ENCODE results near the gene VPS51. TPM values are rescaled to one million over a fixed set of nuclear protein-coding genes. Genes with fewer than 3 reads are reported as not detected.
"Not testable (repeated sequence)": the region's sequence is repeated elsewhere in the genome, so short reads cannot be mapped to it uniquely, and the experiment has no call there.

VPS51 gene
- total RNA-seq, 1 experiment from 2014 or later = 77.0 TPM

DNA sequence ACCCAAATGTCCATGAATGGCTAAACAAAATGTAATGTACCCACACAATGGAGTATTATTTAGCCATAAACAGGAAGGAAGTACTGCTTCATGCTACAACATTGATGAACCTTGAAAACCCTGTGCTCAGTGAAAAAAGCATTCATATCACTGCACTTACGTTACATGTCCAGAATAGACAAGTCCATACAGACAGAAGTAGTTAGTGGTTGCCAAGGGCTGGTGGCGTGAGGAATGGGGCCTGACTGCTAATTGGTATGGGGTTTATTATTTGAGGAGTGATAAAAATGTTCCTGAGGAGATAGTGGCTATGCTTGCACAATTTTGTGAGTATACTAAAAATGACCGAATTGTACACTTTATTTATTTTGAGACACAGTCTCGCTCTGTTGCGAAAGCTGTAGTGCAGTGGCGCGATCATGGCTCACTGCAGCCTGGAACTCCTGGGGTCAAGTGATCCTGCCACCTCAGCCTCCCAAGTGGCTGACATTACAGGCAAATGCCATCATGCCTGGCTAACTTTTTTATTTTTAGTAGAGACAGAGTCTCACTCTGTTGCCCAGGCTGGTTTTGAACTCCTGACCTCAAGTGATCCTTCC lies 46.0 kb downstream of the VPS51 start:
- POLR2A ChIA-PET = no interaction called here
- DNase-seq (ENCODE audit: unreplicated experiment) = no peak
- no peaks in the 10 kb centered on the region for H3K27me3 Mint-ChIP-seq (ENCODE audit: insufficient read depth, unreplicated experiment)
- CTCF ChIA-PET = no interaction called here
- TF ChIP-seq, protein P1, sequence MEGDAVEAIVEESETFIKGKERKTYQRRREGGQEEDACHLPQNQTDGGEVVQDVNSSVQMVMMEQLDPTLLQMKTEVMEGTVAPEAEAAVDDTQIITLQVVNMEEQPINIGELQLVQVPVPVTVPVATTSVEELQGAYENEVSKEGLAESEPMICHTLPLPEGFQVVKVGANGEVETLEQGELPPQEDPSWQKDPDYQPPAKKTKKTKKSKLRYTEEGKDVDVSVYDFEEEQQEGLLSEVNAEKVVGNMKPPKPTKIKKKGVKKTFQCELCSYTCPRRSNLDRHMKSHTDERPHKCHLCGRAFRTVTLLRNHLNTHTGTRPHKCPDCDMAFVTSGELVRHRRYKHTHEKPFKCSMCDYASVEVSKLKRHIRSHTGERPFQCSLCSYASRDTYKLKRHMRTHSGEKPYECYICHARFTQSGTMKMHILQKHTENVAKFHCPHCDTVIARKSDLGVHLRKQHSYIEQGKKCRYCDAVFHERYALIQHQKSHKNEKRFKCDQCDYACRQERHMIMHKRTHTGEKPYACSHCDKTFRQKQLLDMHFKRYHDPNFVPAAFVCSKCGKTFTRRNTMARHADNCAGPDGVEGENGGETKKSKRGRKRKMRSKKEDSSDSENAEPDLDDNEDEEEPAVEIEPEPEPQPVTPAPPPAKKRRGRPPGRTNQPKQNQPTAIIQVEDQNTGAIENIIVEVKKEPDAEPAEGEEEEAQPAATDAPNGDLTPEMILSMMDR (IDR thresholded peaks at IDR 0.05; ENCODE audit: unreplicated experiment) = no peak
- no TSS peak for BruUV-seq (replicated peaks)
- H3K27ac Mint-ChIP-seq (ENCODE audit: low read depth, unreplicated experiment) = no peak overlapping the region
- no peak overlapping the region for H3K4me3 Mint-ChIP-seq (ENCODE audit: unreplicated experiment)
- peaks cover 6% of the 10 kb centered on the region for H3K4me1 Mint-ChIP-seq (ENCODE audit: insufficient read depth, unreplicated experiment)
- H3K36me3 Mint-ChIP-seq (ENCODE audit: insufficient read depth, unreplicated experiment) = no peaks in the 10 kb centered on the region
- intact Hi-C loops (cut with micrococcal nuclease) = no loop called here
- H3K9me3 Mint-ChIP-seq (ENCODE audit: unreplicated experiment) = no peaks in the 10 kb centered on the region

DNA sequence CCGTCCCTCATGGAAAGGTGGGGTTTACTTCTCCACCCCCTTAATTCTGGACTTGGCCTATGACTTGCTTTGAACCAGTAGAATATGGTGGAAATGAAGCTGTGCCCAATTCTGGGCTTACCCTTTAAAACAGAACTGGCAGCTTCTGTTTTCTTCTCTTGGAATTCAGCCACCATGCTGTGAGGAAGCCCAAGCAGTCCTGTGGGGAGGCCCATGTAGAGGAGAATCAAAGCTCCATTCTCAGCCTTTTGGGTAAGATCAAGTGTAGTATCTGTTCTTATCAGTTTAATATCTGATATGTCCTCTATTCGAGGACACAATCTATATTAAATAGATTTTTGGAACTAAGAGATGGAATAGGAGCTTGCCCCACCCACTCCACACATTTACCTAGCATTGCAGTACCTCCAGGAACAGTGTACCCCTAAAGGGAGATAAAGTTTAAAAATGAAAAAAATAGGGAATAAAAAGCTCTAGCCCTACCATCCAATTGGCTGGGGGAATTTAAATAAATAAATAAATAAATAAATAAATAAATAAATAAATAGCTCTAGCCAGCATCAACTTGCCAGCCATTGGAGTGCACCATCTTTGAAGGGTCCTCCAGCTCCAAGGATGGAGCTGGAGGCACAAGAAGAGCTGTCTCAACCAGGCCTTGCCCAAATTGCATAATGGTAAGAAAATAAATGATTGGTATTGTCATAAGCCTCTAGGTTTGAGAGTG lies 51.5 kb downstream of the VPS51 start:
- Mint-ChIP-seq H3K36me3 (ENCODE audit: insufficient read depth, unreplicated experiment) (no peaks in the 10 kb centered on the region), H3K9me3 (ENCODE audit: unreplicated experiment) (no peaks in the 10 kb centered on the region), H3K27me3 (ENCODE audit: insufficient read depth, unreplicated experiment) (no peaks in the 10 kb centered on the region), H3K4me3 (ENCODE audit: unreplicated experiment) (no peak overlapping the region), H3K4me1 (ENCODE audit: insufficient read depth, unreplicated experiment) (peaks cover 22% of the 10 kb centered on the region), H3K27ac (ENCODE audit: low read depth, unreplicated experiment) (no peak overlapping the region)
- BruUV-seq (replicated peaks) = no TSS peak
- ChIA-PET CTCF (interaction anchor here (0.6 kb wide), 1 partner anchor 32 kb away, joined by 3 read pairs; no protein-coding TSS in a partner anchor), POLR2A (interaction anchor here (1.1 to 7.0 kb wide), 2 partner anchors 12 to 107 kb away, joined by 3 to 56 read pairs; partner anchors contain the start of genes SAC3D1 and SYVN1)
- DNase-seq (ENCODE audit: unreplicated experiment) = no peak
- intact Hi-C loops (cut with micrococcal nuclease) = no loop called here
- TF ChIP-seq, protein P1 (IDR thresholded peaks at IDR 0.05; ENCODE audit: unreplicated experiment) = no peak

DNA sequence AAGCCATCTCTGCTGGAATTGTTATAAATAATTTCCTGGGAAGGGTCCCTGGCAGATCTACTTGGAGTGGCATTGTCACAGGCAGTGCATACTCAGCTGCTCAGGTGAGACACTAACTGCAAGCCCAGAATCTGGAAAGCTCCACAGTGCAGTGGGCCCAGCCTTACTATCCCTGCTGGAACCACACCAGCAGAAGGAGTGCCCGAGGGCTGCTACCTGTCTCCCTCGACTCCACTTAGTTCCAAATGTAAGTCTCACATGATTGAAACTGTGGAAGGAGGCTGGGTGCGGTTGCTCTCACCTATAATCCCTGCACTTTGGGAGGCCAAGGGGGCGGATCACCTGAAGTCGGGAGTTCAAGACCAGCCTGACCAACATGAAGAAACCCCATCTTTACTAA lies 52.6 kb downstream of the VPS51 start:
- TF ChIP-seq, protein P1 (IDR thresholded peaks at IDR 0.05; ENCODE audit: unreplicated experiment) = no peak
- intact Hi-C loops (cut with micrococcal nuclease) = no loop called here
- BruUV-seq (replicated peaks) = no TSS peak
- POLR2A ChIA-PET = interaction anchor here (1.1 to 7.0 kb wide), 2 partner anchors 13 to 33 kb away, joined by 3 to 56 read pairs; partner anchors contain the start of genes CAPN1 and SYVN1
- Mint-ChIP-seq H3K27me3 (ENCODE audit: insufficient read depth, unreplicated experiment) (no peaks in the 10 kb centered on the region), H3K4me3 (ENCODE audit: unreplicated experiment) (no peak overlapping the region), H3K4me1 (ENCODE audit: insufficient read depth, unreplicated experiment) (peaks cover 22% of the 10 kb centered on the region), H3K9me3 (ENCODE audit: unreplicated experiment) (no peaks in the 10 kb centered on the region), H3K27ac (ENCODE audit: low read depth, unreplicated experiment) (no peak overlapping the region), H3K36me3 (ENCODE audit: insufficient read depth, unreplicated experiment) (no peaks in the 10 kb centered on the region)
- no peak for DNase-seq (ENCODE audit: unreplicated experiment)
- CTCF ChIA-PET = interaction anchor here (0.6 to 1.6 kb wide), 2 partner anchors 13 to 601 kb away, joined by 3 to 4 read pairs; no protein-coding TSS in a partner anchor

DNA sequence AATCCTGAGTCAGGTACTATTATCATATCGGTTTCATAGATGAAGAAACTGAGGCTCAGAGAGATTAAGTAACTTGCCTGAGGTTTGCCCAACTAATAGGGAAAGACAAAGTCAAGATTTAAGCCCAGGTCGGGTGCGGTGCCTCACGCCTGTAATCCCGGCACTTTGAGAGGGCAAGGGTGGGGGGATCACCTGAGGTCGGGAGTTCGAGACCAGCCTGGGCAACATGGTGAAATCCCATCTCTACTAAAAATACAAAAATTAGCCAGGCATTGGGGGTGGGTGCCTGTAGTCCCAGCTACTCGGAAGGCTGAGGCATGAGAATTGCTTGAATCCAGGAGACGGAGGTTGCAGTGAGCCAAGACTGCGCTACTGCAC lies 54.1 kb downstream of the VPS51 start:
- H3K36me3 Mint-ChIP-seq (ENCODE audit: insufficient read depth, unreplicated experiment); H3K9me3 Mint-ChIP-seq (ENCODE audit: unreplicated experiment); H3K27me3 Mint-ChIP-seq (ENCODE audit: insufficient read depth, unreplicated experiment); DNase-seq (ENCODE audit: unreplicated experiment); BruUV-seq (replicated peaks); intact Hi-C loops (cut with micrococcal nuclease): not testable (repeated sequence)
- H3K27ac Mint-ChIP-seq (ENCODE audit: low read depth, unreplicated experiment) = peak overlapping the region; percentile 78
- peaks cover 22% of the 10 kb centered on the region for H3K4me1 Mint-ChIP-seq (ENCODE audit: insufficient read depth, unreplicated experiment)
- POLR2A ChIA-PET = interaction anchor here (7.0 kb wide), 1 partner anchor 15 kb away, joined by 56 read pairs; the partner anchor contains the start of gene SYVN1
- CTCF ChIA-PET = interaction anchor here (0.5 kb wide), 1 partner anchor 29 kb away, joined by 3 read pairs; no protein-coding TSS in a partner anchor
- H3K4me3 Mint-ChIP-seq (ENCODE audit: unreplicated experiment) = peak overlapping the region; percentile 45

Data from MCF 10A (cell line).